Measurements from ENCODE around the gene RERG.
"Not testable (repeated sequence)": the region's sequence is repeated elsewhere in the genome, so short reads cannot be mapped to it uniquely, and the experiment has no call there.

RERG gene

GRCh38 chr12:15090441-15090840 lies 130.8 kb downstream of the RERG start:
- no peak for TF ChIP-seq CTCF (IDR thresholded peaks at IDR 0.05; ENCODE audit: control extremely low read depth, extremely low read depth, low read depth, missing control alignments)
- CTCF ChIA-PET, result interaction anchor here (0.8 to 1.1 kb wide), 2 partner anchors 17 to 18 kb away, joined by 3 read pairs; no protein-coding TSS in a partner anchor
- POLR2A ChIA-PET, result no interaction called here
- no peak for DNase-seq (ENCODE audit: extremely low spot score)

GRCh38 chr12:15088105-15088504 lies 133.1 kb downstream of the RERG start:
- POLR2A ChIA-PET, result no interaction called here
- TF ChIP-seq CTCF (IDR thresholded peaks at IDR 0.05; ENCODE audit: control extremely low read depth, extremely low read depth, low read depth, missing control alignments), result no peak
- DNase-seq (ENCODE audit: extremely low spot score), result no peak
- CTCF ChIA-PET, result interaction anchor here (1.0 kb wide), 1 partner anchor 134 kb away, joined by 3 read pairs; no protein-coding TSS in a partner anchor

- CTCF ChIA-PET, POLR2A ChIA-PET: not testable (repeated sequence)
Measured at GRCh38 chr12:15077751-15078150, 143.5 kb downstream of the RERG start.

GRCh38 chr12:15074351-15074750 lies 146.9 kb downstream of the RERG start:
- POLR2A ChIA-PET, result no interaction called here
- CTCF ChIA-PET, result interaction anchor here (1.8 kb wide), 1 partner anchor 8 kb away, joined by 4 read pairs; no protein-coding TSS in a partner anchor
- DNase-seq (ENCODE audit: extremely low spot score), result no peak
- no peak for TF ChIP-seq CTCF (IDR thresholded peaks at IDR 0.05; ENCODE audit: control extremely low read depth, extremely low read depth, low read depth, missing control alignments)

More at GRCh38 chr12:15077751-15078150, 143.5 kb downstream of the RERG start:
- not testable (repeated sequence) for DNase-seq (ENCODE audit: extremely low spot score)

GRCh38 chr12:15059123-15059522 lies 162.1 kb downstream of the RERG start:
- ChIA-PET POLR2A (no interaction called here), CTCF (no interaction called here)
- no peak for DNase-seq (ENCODE audit: extremely low spot score)
- TF ChIP-seq CTCF (IDR thresholded peaks at IDR 0.05; ENCODE audit: control extremely low read depth, extremely low read depth, low read depth, missing control alignments), result no peak
